Tibial artery (tissue), 4 donors: ENCODE measurements around the gene MAGEB3.

ENCODE experiments used
- DNase-seq, 2 donors: peaks; one replicate each; pipeline ENCODE4 v3.0.0-alpha.2; 2019
- H3K27ac ChIP-seq, 2 donors: fragments of 200-600 bp; sonication (generic) in 1 of 2; 1 replicate in 1 of 2; 2 replicates in 1 of 2; pipeline ENCODE4 v1.5.1; 2018 to 2019; ENCODE audit warnings: mild to moderate bottlenecking in 1 of 2
- H3K27me3 ChIP-seq, 2 donors: fragments of 200-600 bp; sonication (generic) in 1 of 2; one replicate each; pipeline versions ENCODE4 v1.5.1 to v1.6.0; 2016 to 2019
- H3K36me3 ChIP-seq, 3 donors: fragments of 200-600 bp; sonication (generic) in 2 of 3; one replicate each; pipeline ENCODE4 v1.5.1; 2016 to 2019; ENCODE audit warnings: mild to moderate bottlenecking in 2 of 3
- H3K4me1 ChIP-seq, 4 donors: fragments of 200-600 bp; sonication (generic) in 2 of 4; 1 replicate in 3 of 4; 2 replicates in 1 of 4; pipeline ENCODE4 v1.5.1; 2016 to 2019
- H3K4me3 ChIP-seq, 2 donors: fragments of 200-600 bp; sonication (generic) in 1 of 2; 1 replicate in 1 of 2; 2 replicates in 1 of 2; pipeline ENCODE4 v1.5.1; 2018 to 2019; ENCODE audit warnings: mild to moderate bottlenecking in 2 of 2
- H3K9me3 ChIP-seq, 3 donors: fragments of 200-600 bp; sonication (generic) in 1 of 3; one replicate each; pipeline ENCODE4 v1.5.1; 2016 to 2019
- CTCF ChIP-seq, 2 experiments: fragments of 200-600 bp in 1 of 2; fragments of 450-650 bp in 1 of 2; IDR thresholded peaks; one replicate each; pipeline ENCODE4 v1.5.1; 2017 to 2019; ENCODE audit warnings: antibody characterized with exemption in 2 of 2, mild to moderate bottlenecking in 1 of 2, moderate library complexity in 1 of 2
- intact Hi-C: fragments of 100-400 bp; cut with DNase I; formaldehyde crosslinking; loops from one replicate; pipeline ENCODE4 v1.15.0; 2023; ENCODE audit warnings: low total_unique reads

MAGEB3 gene

GRCh38 chrX:30280428-30280827 is 50.0 kb downstream of the MAGEB3 start:
- intact Hi-C loops, result no loop called here
- no peaks in the 10 kb centered on the region for H3K4me1 ChIP-seq
- DNase-seq, result no peak

GRCh38 chrX:30282527-30282926 is 52.1 kb downstream of the MAGEB3 start:
- TF ChIP-seq CTCF (IDR thresholded peaks at IDR 0.05), result no peak
- Histone ChIP-seq H3K4me3 (no peak overlapping the region), H3K9me3 (no peaks in the 10 kb centered on the region), H3K4me1 (no peaks in the 10 kb centered on the region), H3K27me3 (no peaks in the 10 kb centered on the region), H3K27ac (no peak overlapping the region), H3K36me3 (no peaks in the 10 kb centered on the region)
- intact Hi-C loops, result no loop called here
- no peak for DNase-seq

More at GRCh38 chrX:30280428-30280827, 50.0 kb downstream of the MAGEB3 start:
- Histone ChIP-seq H3K4me3 (no peak overlapping the region), H3K9me3 (no peaks in the 10 kb centered on the region), H3K27me3 (no peaks in the 10 kb centered on the region), H3K36me3 (no peaks in the 10 kb centered on the region), H3K27ac (no peak overlapping the region)
- TF ChIP-seq CTCF (IDR thresholded peaks at IDR 0.05), result no peak

GRCh38 chrX:30283456-30284200 is 53.2 kb downstream of the MAGEB3 start:
- intact Hi-C loops, result no loop called here
- DNase-seq, result no peak

More at GRCh38 chrX:30283456-30284200, 53.2 kb downstream of the MAGEB3 start:
- H3K4me3 ChIP-seq, result no peak overlapping the region
- no peaks in the 10 kb centered on the region for H3K36me3 ChIP-seq
- no peaks in the 10 kb centered on the region for H3K27me3 ChIP-seq
- H3K4me1 ChIP-seq, result no peaks in the 10 kb centered on the region
- H3K27ac ChIP-seq, result no peak overlapping the region
- H3K9me3 ChIP-seq, result no peaks in the 10 kb centered on the region
- TF ChIP-seq CTCF (IDR thresholded peaks at IDR 0.05), result no peak
